Endothelial cell of umbilical vein (primary cell): ENCODE results near the gene C1RL. TPM values are rescaled to one million over a fixed set of nuclear protein-coding genes. Genes with fewer than 3 reads are reported as not detected.

Source experiments
- BruUV-seq: library from RNA; stranded (reverse); fragments of 400-500 nt; replicated peaks from 2 replicates; lab custom pipeline; 2021; lab: Mats Ljungman, UMichigan
- CTCF ChIA-PET: fragments of 300-600, 350-600 bp; sonication (Branson Sonifier 250); formaldehyde crosslinking; loops from one replicate; lab custom pipeline; 2021; ENCODE audit warnings: antibody characterized with exemption, inconsistent platforms; lab: Charles Lee
- POLR2A ChIA-PET: fragments of 300-600, 350-600 bp; sonication (Branson Sonifier 250); formaldehyde crosslinking; loops from one replicate; lab custom pipeline; 2021; ENCODE audit warnings: antibody characterized with exemption, inconsistent platforms; lab: Charles Lee
- DNase-seq: peaks from one replicate; pipeline ENCODE4 v3.0.0-alpha.2; 2011; ENCODE audit warnings: low read depth, low spot score
- FAIRE-seq: peaks from 2 replicates; lab custom pipeline; 2011; peaks lifted over from hg19 to GRCh38; lab: Jason Lieb, UNC
- H2AFZ ChIP-seq: 2 replicates; pipeline ENCODE4 v1.6.0; 2012; ENCODE audit warnings: low read depth, low read length, control low read depth, inconsistent platforms
- H3K27ac ChIP-seq: 2 replicates; pipeline ENCODE4 v1.5.1; 2011; ENCODE audit warnings: low read depth, mild to moderate bottlenecking, control low read depth, low read length, moderate library complexity; ENCODE audit not compliant: insufficient read depth
- H3K27me3 ChIP-seq, 2 experiments: 2 replicates each; pipeline versions ENCODE4 v1.6.0 to v1.6.1; 2011; ENCODE audit warnings: low read length in 2 of 2, mixed read lengths in 1 of 2; ENCODE audit not compliant: control insufficient read depth in 2 of 2, insufficient read depth in 2 of 2
- H3K36me3 ChIP-seq, 2 experiments: 2 replicates in 1 of 2; 3 replicates in 1 of 2; pipeline ENCODE4 v1.5.1; 2011; ENCODE audit warnings: low read length in 2 of 2, mild to moderate bottlenecking in 1 of 2, moderate library complexity in 1 of 2; ENCODE audit not compliant: control insufficient read depth in 2 of 2, insufficient read depth in 2 of 2; ENCODE audit errors: extremely low read depth in 1 of 2
- H3K4me1 ChIP-seq: 3 replicates; pipeline ENCODE4 v1.5.1; 2011; ENCODE audit warnings: mild to moderate bottlenecking, low read length; ENCODE audit not compliant: control insufficient read depth, insufficient read depth; ENCODE audit errors: extremely low read depth
- H3K4me2 ChIP-seq: 2 replicates; pipeline ENCODE4 v1.6.1; 2011; ENCODE audit warnings: low read length, control low read depth, mixed read lengths; ENCODE audit not compliant: insufficient read depth
- H3K4me3 ChIP-seq, 3 experiments: fragments of 200-600 bp in 1 of 3; sonication (generic), shearing (Covaris generic) in 1 of 3; replicated peaks in 1 of 3; 2 replicates each; pipeline ENCODE4 v1.5.1; 2011 to 2016; ENCODE audit warnings: control low read depth in 3 of 3, low read length in 3 of 3, mild to moderate bottlenecking in 2 of 3, inconsistent platforms in 1 of 3, low read depth in 1 of 3, moderate library complexity in 1 of 3; ENCODE audit not compliant: insufficient read depth in 1 of 3
- H3K79me2 ChIP-seq: 2 replicates; pipeline ENCODE4 v1.6.0; 2012; ENCODE audit warnings: low read length, inconsistent platforms; ENCODE audit not compliant: control insufficient read depth, insufficient read depth
- H3K9ac ChIP-seq: replicated peaks from 2 replicates; pipeline ENCODE3; 2011; ENCODE audit warnings: low read length, control low read depth; ENCODE audit not compliant: insufficient read depth; ENCODE audit errors: extremely low read depth
- H3K9me1 ChIP-seq: replicated peaks from 3 replicates; pipeline ENCODE4 v1.6.0; 2011; ENCODE audit warnings: mild to moderate bottlenecking, low read length; ENCODE audit not compliant: control insufficient read depth, insufficient read depth; ENCODE audit errors: extremely low read depth
- H3K9me3 ChIP-seq: replicated peaks from 2 replicates; pipeline ENCODE4 v1.5.1; 2012; ENCODE audit warnings: low read length, inconsistent platforms; ENCODE audit not compliant: control insufficient read depth, insufficient read depth
- H4K20me1 ChIP-seq: replicated peaks from 2 replicates; pipeline ENCODE3; 2011; ENCODE audit warnings: mild to moderate bottlenecking, low read length; ENCODE audit not compliant: control insufficient read depth, insufficient read depth; ENCODE audit errors: extremely low read depth
- CTCF ChIP-seq, 2 donors: IDR thresholded peaks; 1 replicate in 1 of 2; 2 replicates in 1 of 2; pipeline ENCODE4 v1.5.1; 2011; ENCODE audit warnings: low read length in 2 of 2, mild to moderate bottlenecking in 2 of 2, moderate library complexity in 2 of 2, control low read depth in 1 of 2, inconsistent platforms in 1 of 2, low read depth in 1 of 2; ENCODE audit not compliant: insufficient read depth in 1 of 2; ENCODE audit errors: extremely low read depth in 1 of 2
- EZH2 ChIP-seq: IDR thresholded peaks from 2 replicates; pipeline ENCODE4 v1.6.1; 2012; ENCODE audit warnings: borderline replicate concordance, low read depth, mild to moderate bottlenecking, moderate library complexity, low read length, inconsistent platforms; ENCODE audit not compliant: severe bottlenecking
- FOS ChIP-seq: IDR thresholded peaks from 2 replicates; pipeline ENCODE4 v1.6.1; 2011; ENCODE audit warnings: mild to moderate bottlenecking, low read length, moderate library complexity, borderline replicate concordance; ENCODE audit not compliant: insufficient read depth
- GATA2 ChIP-seq: IDR thresholded peaks from 2 replicates; pipeline ENCODE4 v1.7.0; 2011; ENCODE audit warnings: low read depth, mild to moderate bottlenecking, moderate library complexity, mixed read lengths, low read length; ENCODE audit not compliant: insufficient read length, insufficient read depth
- JUN ChIP-seq: IDR thresholded peaks from 2 replicates; pipeline ENCODE4 v1.6.1; 2011; ENCODE audit warnings: borderline replicate concordance, low read depth; ENCODE audit not compliant: insufficient read length, insufficient read depth
- MAX ChIP-seq: IDR thresholded peaks from 2 replicates; pipeline ENCODE4 v1.6.1; 2011; ENCODE audit not compliant: insufficient read depth, insufficient read length
- MYC ChIP-seq: IDR thresholded peaks from one replicate; pipeline ENCODE4 v1.6.1; 2011; ENCODE audit warnings: mild to moderate bottlenecking, low read depth, low read length
- POLR2A ChIP-seq: IDR thresholded peaks from 2 replicates; pipeline ENCODE4 v1.6.1; 2012; ENCODE audit warnings: low read depth, mild to moderate bottlenecking, control low read depth, low read length
- POLR2AphosphoS5 ChIP-seq: IDR thresholded peaks from 2 replicates; pipeline ENCODE4 v1.6.1; 2012; ENCODE audit warnings: low read depth, mild to moderate bottlenecking, control low read depth, low read length, moderate library complexity; ENCODE audit not compliant: insufficient read depth
- dilution Hi-C: fragments of 300-500 bp; cut with MboI; formaldehyde crosslinking; loops from one replicate; pipeline ENCODE4 v1.15.0; 2019; ENCODE audit warnings: low sequenced_read_pairs; ENCODE audit not compliant: extremely low pct_ligation_motif_present
- intact Hi-C: fragments of 100-400 bp; cut with micrococcal nuclease; formaldehyde crosslinking; loops from one replicate; pipeline ENCODE4 v1.10.0; 2022
- polyA plus RNA-seq, 4 experiments: library from polyadenylated mRNA; depleted of rRNA in 3 of 4; stranded (reverse) in 3 of 4; unstranded in 1 of 4; fragments of >200 nt; gene quantifications; 2 replicates each; pipeline versions ENCODE4 v1.2.1 to v1.2.3, GENCODE V29; 2011 to 2012; ENCODE audit warnings: missing spikeins in 1 of 4
- total RNA-seq: library from RNA; stranded (reverse); gene quantifications from 2 replicates; pipeline ENCODE4 v1.2.3, GENCODE V29; 2021

Gene C1RL
- total and polyA plus RNA-seq, 2 donors (not counting 3 experiments of a cell fraction or from before 2014, with no cell fraction given) = 20.9 to 25.0 TPM

GRCh38 chr12:7067096-7067495 is 41.9 kb downstream of the C1RL start:
- no peak overlapping the region for H3K4me3 ChIP-seq
- DNase-seq = no peak
- TF ChIP-seq MYC = no peak
- no peak for TF ChIP-seq POLR2A
- no peak for TF ChIP-seq MAX
- TF ChIP-seq POLR2AphosphoS5 = no peak
- TF ChIP-seq CTCF (IDR thresholded peaks at IDR 0.05; ENCODE audit: extremely low read depth in 1 of 2, insufficient read depth in 1 of 2, low read depth in 1 of 2, low read length in 2 of 2) = no peak
- TF ChIP-seq EZH2 = no peak
- TF ChIP-seq JUN = no peak
- no peak for TF ChIP-seq FOS
- TF ChIP-seq GATA2 = no peak
- intact Hi-C loops (no loop called here), dilution Hi-C loops (no loop called here)
- H3K4me2 ChIP-seq = no peak overlapping the region
- H3K27ac ChIP-seq = no peak overlapping the region
- no peak for FAIRE-seq
- H3K9ac ChIP-seq = no peak overlapping the region
- H2AFZ ChIP-seq = no peak overlapping the region
- POLR2A ChIA-PET = no interaction called here
- no peaks in the 10 kb centered on the region for H3K9me1 ChIP-seq
- CTCF ChIA-PET = interaction anchor here (1.0 kb wide), 1 partner anchor 46 kb away, joined by 3 read pairs; no protein-coding TSS in a partner anchor
- no peaks in the 10 kb centered on the region for H4K20me1 ChIP-seq
- H3K36me3 ChIP-seq = no peaks in the 10 kb centered on the region
- H3K4me1 ChIP-seq = no peaks in the 10 kb centered on the region
- no peaks in the 10 kb centered on the region for H3K9me3 ChIP-seq
- peaks cover 12 to 30% of the 10 kb centered on the region in 2 experiments for H3K27me3 ChIP-seq
- BruUV-seq = no TSS peak
- no peaks in the 10 kb centered on the region for H3K79me2 ChIP-seq
